GM06990 (cell line): ENCODE measurements around the gene ZNF511.

Source experiments
- DNase-seq: peaks from one replicate; pipeline ENCODE4 v3.0.0-alpha.2; 2011; ENCODE audit not compliant: insufficient read length; ENCODE audit errors: extremely low read depth
- H3K27me3 ChIP-seq: replicated peaks from 2 replicates; pipeline ENCODE4 v1.6.0; 2011; ENCODE audit warnings: low read length; ENCODE audit not compliant: control insufficient read depth, insufficient read depth
- H3K36me3 ChIP-seq: 2 replicates; pipeline ENCODE4 v1.5.1; 2011; ENCODE audit warnings: low read length; ENCODE audit not compliant: control insufficient read depth, insufficient read depth
- H3K4me3 ChIP-seq: replicated peaks from 2 replicates; pipeline ENCODE4 v1.5.1; 2011; ENCODE audit warnings: low read depth, mild to moderate bottlenecking, control low read depth, low read length
- TF ChIP-seq, protein P1 (sequence below): IDR thresholded peaks from 2 replicates; pipeline ENCODE4 v1.5.1; 2011; ENCODE audit warnings: low read length, control low read depth, mild to moderate bottlenecking, inconsistent platforms; ENCODE audit not compliant: insufficient read depth, poor library complexity, severe bottlenecking

Gene ZNF511

DNA sequence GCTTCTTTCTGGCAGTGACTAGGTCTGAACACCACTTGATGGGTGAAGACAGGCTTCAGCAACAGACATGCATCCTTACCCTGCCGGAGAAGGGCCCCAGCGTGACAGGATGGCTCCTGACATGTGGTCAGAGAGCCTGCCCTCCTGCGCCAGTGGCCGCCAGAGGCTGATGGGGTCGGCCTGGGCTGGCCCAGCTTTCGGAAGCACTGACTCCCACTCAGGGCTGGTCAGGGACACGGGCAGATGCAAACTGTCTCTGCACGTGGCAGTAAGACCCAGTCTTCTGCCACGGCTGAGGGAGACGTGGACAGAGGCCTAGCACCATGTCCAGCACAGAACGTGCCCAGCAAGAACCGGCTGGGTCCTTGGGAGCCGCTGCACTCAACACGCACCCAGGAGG is 10.2 kb upstream of the ZNF511 start:
- no peak for DNase-seq
- Histone ChIP-seq H3K27me3 (no peaks in the 10 kb centered on the region), H3K36me3 (peaks cover 33% of the 10 kb centered on the region), H3K4me3 (no peak overlapping the region)
- TF ChIP-seq, protein P1, sequence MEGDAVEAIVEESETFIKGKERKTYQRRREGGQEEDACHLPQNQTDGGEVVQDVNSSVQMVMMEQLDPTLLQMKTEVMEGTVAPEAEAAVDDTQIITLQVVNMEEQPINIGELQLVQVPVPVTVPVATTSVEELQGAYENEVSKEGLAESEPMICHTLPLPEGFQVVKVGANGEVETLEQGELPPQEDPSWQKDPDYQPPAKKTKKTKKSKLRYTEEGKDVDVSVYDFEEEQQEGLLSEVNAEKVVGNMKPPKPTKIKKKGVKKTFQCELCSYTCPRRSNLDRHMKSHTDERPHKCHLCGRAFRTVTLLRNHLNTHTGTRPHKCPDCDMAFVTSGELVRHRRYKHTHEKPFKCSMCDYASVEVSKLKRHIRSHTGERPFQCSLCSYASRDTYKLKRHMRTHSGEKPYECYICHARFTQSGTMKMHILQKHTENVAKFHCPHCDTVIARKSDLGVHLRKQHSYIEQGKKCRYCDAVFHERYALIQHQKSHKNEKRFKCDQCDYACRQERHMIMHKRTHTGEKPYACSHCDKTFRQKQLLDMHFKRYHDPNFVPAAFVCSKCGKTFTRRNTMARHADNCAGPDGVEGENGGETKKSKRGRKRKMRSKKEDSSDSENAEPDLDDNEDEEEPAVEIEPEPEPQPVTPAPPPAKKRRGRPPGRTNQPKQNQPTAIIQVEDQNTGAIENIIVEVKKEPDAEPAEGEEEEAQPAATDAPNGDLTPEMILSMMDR, result no peak

DNA sequence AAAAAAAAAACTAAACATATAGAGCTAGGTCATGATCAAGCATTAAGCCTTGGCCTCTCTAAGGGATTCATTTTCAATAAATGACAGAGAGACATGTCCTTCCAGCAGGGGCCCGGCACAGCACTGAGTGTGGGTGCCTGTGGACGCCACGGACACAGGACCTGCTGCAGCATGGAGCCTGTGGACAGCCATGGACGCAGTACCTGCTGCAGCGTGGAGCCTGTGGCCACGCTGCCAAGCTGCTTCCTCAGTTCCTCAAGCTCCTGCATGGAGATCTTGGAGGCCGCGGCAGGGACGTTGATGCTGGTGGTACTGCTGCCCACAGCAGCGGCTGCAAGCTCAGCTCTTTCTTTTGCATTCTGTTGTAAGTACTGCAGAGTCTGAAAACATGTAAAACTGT is 9.5 kb upstream of the ZNF511 start:
- peaks cover 30% of the 10 kb centered on the region for H3K36me3 ChIP-seq
- TF ChIP-seq, protein P1, result no peak
- no peak for DNase-seq

DNA sequence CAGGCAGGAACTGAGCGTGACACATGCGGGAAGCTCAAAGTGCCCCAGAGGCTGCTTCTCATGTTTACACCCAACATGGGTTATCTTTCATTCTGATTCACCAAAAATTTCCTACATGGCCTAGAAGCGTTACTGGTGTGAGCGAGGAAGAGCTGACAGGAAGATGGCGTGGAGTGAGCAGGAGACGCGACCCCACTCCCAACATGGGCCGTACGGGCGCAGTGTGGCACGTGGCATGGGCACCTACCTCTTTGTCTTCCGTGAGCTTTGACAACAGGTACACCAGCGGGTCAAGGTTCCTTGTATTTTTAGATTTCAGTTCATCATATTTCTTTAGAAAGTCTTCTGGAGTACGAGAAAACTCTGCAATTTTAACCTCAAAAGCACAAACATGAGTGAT is 9.0 kb upstream of the ZNF511 start:
- no peak overlapping the region for H3K4me3 ChIP-seq
- no peak for DNase-seq
- TF ChIP-seq, protein P1, result no peak
- H3K27me3 ChIP-seq, result no peaks in the 10 kb centered on the region
- peaks cover 30% of the 10 kb centered on the region for H3K36me3 ChIP-seq

More for the DNA sequence above, 9.5 kb upstream of the ZNF511 start:
- no peaks in the 10 kb centered on the region for H3K27me3 ChIP-seq
- no peak overlapping the region for H3K4me3 ChIP-seq

DNA sequence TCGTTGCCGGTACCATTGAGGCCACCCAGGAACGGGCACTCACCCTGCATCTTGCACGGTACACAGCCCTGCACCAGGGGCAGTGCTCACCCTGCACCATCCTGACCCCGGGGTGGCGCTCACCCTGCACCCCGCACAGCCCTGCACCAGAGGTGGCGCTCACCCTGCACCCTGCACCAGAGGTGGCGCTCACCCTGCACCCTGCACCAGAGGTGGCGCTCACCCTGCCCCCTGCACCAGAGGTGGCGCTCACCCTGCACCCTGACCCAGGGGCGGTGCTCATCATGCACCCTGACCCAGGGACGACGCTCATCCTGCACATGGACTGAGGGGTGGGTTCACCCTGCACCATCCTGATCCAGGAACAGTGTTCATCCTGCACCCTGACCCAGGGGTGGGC is 6.5 kb upstream of the ZNF511 start:
- peaks cover 20% of the 10 kb centered on the region for H3K36me3 ChIP-seq
- no peak overlapping the region for H3K4me3 ChIP-seq
- DNase-seq, result no peak
- H3K27me3 ChIP-seq, result no peaks in the 10 kb centered on the region
- TF ChIP-seq, protein P1, result no peak

DNA sequence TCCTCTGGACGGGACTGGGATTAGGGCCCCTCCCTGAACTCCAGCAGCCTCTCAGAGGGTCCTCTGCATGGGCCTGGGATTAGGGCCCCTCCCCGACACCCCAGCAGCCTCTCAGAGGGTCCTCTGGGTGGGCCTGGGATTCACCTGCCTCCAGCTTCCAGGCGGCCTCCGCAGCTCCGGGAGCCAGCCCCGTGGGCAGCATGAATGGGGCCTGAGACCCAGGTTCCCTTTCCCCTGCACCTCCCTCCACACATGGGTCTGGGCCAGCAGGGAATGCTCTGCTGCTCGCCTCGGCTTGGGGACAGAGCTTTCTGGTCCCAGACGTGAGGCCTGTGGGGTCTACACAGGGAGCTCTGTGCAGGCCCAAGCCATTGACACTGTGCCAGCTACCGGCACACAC is 5.5 kb upstream of the ZNF511 start:
- H3K36me3 ChIP-seq, result peaks cover 15% of the 10 kb centered on the region
- TF ChIP-seq, protein P1, result no peak
- H3K27me3 ChIP-seq, result no peaks in the 10 kb centered on the region
- no peak overlapping the region for H3K4me3 ChIP-seq
- DNase-seq, result no peak

DNA sequence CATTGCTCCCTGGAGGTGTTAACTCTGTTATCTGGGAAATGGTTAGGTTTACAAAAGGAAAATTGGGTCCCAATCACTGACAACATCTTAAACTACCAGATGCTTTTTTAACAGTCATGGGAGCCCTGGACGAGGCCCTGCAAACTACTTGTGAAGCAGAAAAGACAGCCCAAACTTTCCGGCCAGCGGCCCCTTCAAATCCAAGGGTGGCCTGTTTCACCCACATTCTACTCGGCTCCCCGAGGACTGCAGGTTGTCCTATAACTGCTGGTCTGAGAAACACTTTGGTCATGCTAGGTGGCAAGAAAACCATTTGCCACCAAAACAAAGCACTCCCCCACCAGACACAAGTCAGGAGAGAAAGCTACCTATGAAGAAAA is 2.6 kb upstream of the ZNF511 start:
- DNase-seq, result no peak
- TF ChIP-seq, protein P1, result no peak
- H3K4me3 ChIP-seq, result no peak overlapping the region
- H3K36me3 ChIP-seq, result peaks cover 14% of the 10 kb centered on the region
- H3K27me3 ChIP-seq, result no peaks in the 10 kb centered on the region
